ENCODE measurements around the gene HTR3C. TPM values are rescaled to one million over a fixed set of nuclear protein-coding genes. Genes with fewer than 3 reads are reported as not detected.

HTR3C gene
- total RNA-seq (2022; extraction: Qiagen RNA extraction; ENCODE audit: low read depth) = not detected in 5 replicates

GRCh38 chr3:184052767-184053166 lies at the start of gene HTR3C:
Gene HTR3C (plus strand): TSS chr3:184053047. CDS start chr3:184053081, 34 bp downstream.

GRCh38 chr3:184017672-184018423 lies 35.0 kb upstream of the HTR3C start, which contains the start of gene ABCC5:
Gene ABCC5 (minus strand): TSS chr3:184017884. CDS start chr3:184014392, 3,492 bp downstream.

DNA sequence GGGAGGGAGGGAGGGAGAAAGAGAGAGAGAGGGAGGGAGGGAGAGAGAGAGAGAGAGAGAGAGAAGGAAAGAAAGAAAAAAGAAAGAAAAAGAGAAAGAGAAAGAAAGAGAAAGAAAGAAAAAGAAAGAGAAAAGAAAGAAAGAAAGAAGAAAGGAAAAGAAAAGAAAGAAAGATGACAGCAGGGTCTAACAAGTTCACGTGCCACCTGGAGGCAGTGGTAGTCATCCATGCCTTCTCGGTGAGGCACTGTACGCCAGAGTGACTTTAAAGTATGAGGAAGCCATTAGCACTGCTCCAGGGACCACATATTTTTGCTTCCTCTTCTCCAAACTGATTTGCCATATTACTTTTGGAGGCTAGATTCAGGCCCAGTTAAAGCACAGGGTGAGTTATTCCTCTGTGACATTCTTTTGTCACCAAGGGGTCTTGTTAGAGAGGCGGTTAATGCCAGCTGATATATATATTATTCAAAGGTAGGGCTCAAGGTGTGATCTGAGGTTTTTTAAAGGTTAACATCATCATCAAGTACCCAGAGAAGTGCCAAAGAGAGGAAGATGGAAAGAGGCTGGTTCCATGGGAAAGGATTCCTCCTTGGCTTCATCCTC lies 21.6 kb upstream of the HTR3C start, which contains the start of gene HTR3D:
HTR3D (plus strand) TSS at position 556 of the 606 bp plus-strand sequence; CDS start at position 556, 0 bp downstream.

DNA sequence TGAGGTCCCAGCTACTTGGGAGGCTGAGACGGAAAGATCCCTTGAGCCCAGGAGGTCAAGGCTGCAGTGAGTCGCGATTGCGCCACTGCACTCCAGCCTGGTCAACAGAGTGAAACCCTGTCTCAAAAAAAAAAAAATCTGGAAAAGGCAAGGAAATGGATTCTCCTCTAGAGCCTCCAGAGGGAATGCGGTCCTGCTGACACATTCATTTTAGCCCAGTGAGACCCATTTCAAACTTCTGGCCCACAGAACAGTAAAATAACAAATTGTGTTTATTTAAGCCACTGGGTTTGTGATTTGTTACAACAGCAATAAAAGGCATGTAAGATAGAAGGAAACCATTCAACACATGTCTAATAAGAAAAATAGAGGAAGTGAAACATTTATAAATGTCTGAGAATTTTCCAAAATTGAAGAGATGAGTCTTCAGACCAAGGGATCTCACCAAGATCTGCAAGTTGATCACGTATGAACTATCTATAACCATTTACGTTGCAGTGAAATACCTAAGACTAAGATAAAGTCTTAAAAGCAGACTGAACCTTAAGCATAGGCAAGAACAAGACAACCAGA lies 44.0 kb downstream of the HTR3C start, which contains the start of gene HTR3E:
HTR3E (plus strand) TSS at position 254 of the 573 bp plus-strand sequence. CDS start 466 bp downstream, outside the sequence.

Other genes with a start within 250 kb of the HTR3C start
- gene MAP6D1, start 227.5 kb upstream of the HTR3C start, total RNA-seq (2022; extraction: Qiagen RNA extraction; ENCODE audit: low read depth) = 6.3 to 7.1 TPM (median 6.5 TPM) in 5 replicates
- gene PARL, start 168.2 kb upstream of the HTR3C start, total RNA-seq (2022; extraction: Qiagen RNA extraction; ENCODE audit: low read depth) = 64.6 to 75.1 TPM (median 68.8 TPM) in 5 replicates
- gene ABCC5, start 35.2 kb upstream of the HTR3C start, total RNA-seq (2022; extraction: Qiagen RNA extraction; ENCODE audit: low read depth) = 12.1 to 17.6 TPM (median 16.2 TPM) in 5 replicates
- gene HTR3D, start 21.3 kb upstream of the HTR3C start, total RNA-seq (2022; extraction: Qiagen RNA extraction; ENCODE audit: low read depth) = not detected in 5 replicates
- not detected in 5 replicates for gene HTR3E, start 44.0 kb downstream of the HTR3C start, total RNA-seq (2022; extraction: Qiagen RNA extraction; ENCODE audit: low read depth)
- gene EIF2B5, start 82.3 kb downstream of the HTR3C start, total RNA-seq (2022; extraction: Qiagen RNA extraction; ENCODE audit: low read depth) = 25.0 to 31.4 TPM (median 27.9 TPM) in 5 replicates
- gene DVL3, start 102.3 kb downstream of the HTR3C start, total RNA-seq (2022; extraction: Qiagen RNA extraction; ENCODE audit: low read depth) = 17.8 to 25.7 TPM (median 24.7 TPM) in 5 replicates
- gene AP2M1, start 121.8 kb downstream of the HTR3C start, total RNA-seq (2022; extraction: Qiagen RNA extraction; ENCODE audit: low read depth) = 286 to 311 TPM (median 306 TPM) in 5 replicates
- 29.7 to 34.8 TPM (median 32.7 TPM) in 5 replicates for gene ABCF3, start 133.2 kb downstream of the HTR3C start, total RNA-seq (2022; extraction: Qiagen RNA extraction; ENCODE audit: low read depth)
- gene VWA5B2, start 176.5 kb downstream of the HTR3C start, total RNA-seq (2022; extraction: Qiagen RNA extraction; ENCODE audit: low read depth) = 0.33 to 0.62 TPM (median 0.52 TPM) in 5 replicates
- gene ALG3, start 195.9 kb downstream of the HTR3C start, total RNA-seq (2022; extraction: Qiagen RNA extraction; ENCODE audit: low read depth) = 61.0 to 74.5 TPM (median 68.7 TPM) in 5 replicates
- 8.7 to 13.2 TPM (median 12.4 TPM) in 5 replicates for gene EEF1AKMT4, start 196.6 kb downstream of the HTR3C start, total RNA-seq (2022; extraction: Qiagen RNA extraction; ENCODE audit: low read depth)
- 0.80 to 1.7 TPM (median 1.4 TPM) in 5 replicates for gene CAMK2N2, start 208.5 kb downstream of the HTR3C start, total RNA-seq (2022; extraction: Qiagen RNA extraction; ENCODE audit: low read depth)
- gene ECE2, start 223.0 kb downstream of the HTR3C start, total RNA-seq (2022; extraction: Qiagen RNA extraction; ENCODE audit: low read depth) = not detected in 5 replicates
- gene PSMD2, start 246.2 kb downstream of the HTR3C start, total RNA-seq (2022; extraction: Qiagen RNA extraction; ENCODE audit: low read depth) = 281 to 370 TPM (median 301 TPM) in 5 replicates

Measured in A549 treated with GW870086 at 1 μM for 4 hours (cell line).